K562 (cell line): Measurements from ENCODE around the gene EGFL7. TPM values are rescaled to one million over a fixed set of nuclear protein-coding genes. Genes with fewer than 3 reads are reported as not detected.
A peak's percentile ranks its signal among the peaks of the same experiment; 100 is the strongest.

Experiments used
- CBFA2T3 ChIP-seq: fragments of 450-650 bp; IDR thresholded peaks from 2 replicates; pipeline ENCODE4 v1.6.1; 2017
- COPS2 ChIP-seq: fragments of 450-650 bp; conservative IDR thresholded peaks from 2 replicates; pipeline ENCODE4 v1.6.1; 2016; ENCODE audit warnings: mild to moderate bottlenecking, moderate library complexity
- GTF3C2 ChIP-seq: IDR thresholded peaks from 3 replicates; pipeline ENCODE4 v1.6.1; 2011; ENCODE audit warnings: borderline replicate concordance, mild to moderate bottlenecking, moderate library complexity; ENCODE audit not compliant: insufficient read length; ENCODE audit errors: extremely low read depth
- HES1 ChIP-seq: fragments of 450-650 bp; IDR thresholded peaks from 2 replicates; pipeline ENCODE4 v1.6.1; 2016; ENCODE audit warnings: low read depth, mild to moderate bottlenecking, moderate library complexity
- HNRNPK ChIP-seq: fragments of 200-400 bp; formaldehyde crosslinking; IDR thresholded peaks from one replicate; pipeline ENCODE4 v1.6.1; 2018; ENCODE audit warnings: mild to moderate bottlenecking, low read depth, low read length; ENCODE audit not compliant: poor library complexity, severe bottlenecking
- POLR2G ChIP-seq: fragments of 200-400 bp; formaldehyde crosslinking; IDR thresholded peaks from 2 replicates; pipeline ENCODE4 v1.6.1; 2017; ENCODE audit warnings: low read depth, mild to moderate bottlenecking, antibody characterized with exemption, low read length, moderate library complexity
- RBM15 ChIP-seq: fragments of 200-400 bp; formaldehyde crosslinking; IDR thresholded peaks from 2 replicates; pipeline ENCODE4 v1.6.1; 2018; ENCODE audit warnings: mild to moderate bottlenecking, low read length, moderate library complexity; ENCODE audit not compliant: insufficient read depth
- SRSF1 ChIP-seq: fragments of 200-400 bp; formaldehyde crosslinking; IDR thresholded peaks from 2 replicates; pipeline ENCODE4 v1.6.1; 2017; ENCODE audit warnings: mild to moderate bottlenecking, low read depth, low read length, moderate library complexity
- TCFL5 ChIP-seq: fragments of 250-450 bp; sonication (Bioruptor Pico); conservative IDR thresholded peaks from 2 replicates; pipeline ENCODE4 v1.6.1; 2021; ENCODE audit warnings: mild to moderate bottlenecking, moderate library complexity, matching md5 sums
- THRA ChIP-seq: fragments of 450-650 bp; IDR thresholded peaks from 2 replicates; pipeline ENCODE4 v1.6.1; 2017; ENCODE audit warnings: mild to moderate bottlenecking, moderate library complexity
- USF2 ChIP-seq: sonication (generic); formaldehyde crosslinking; IDR thresholded peaks from 2 replicates; pipeline ENCODE4 v1.5.0; 2020; ENCODE audit warnings: missing genetic modification reagents
- XRCC4 ChIP-seq: IDR thresholded peaks from one replicate; pipeline ENCODE4 v1.6.1; 2011; ENCODE audit not compliant: insufficient read depth, insufficient read length; ENCODE audit errors: extremely low read depth
- ZBTB33 ChIP-seq: sonication (generic); formaldehyde crosslinking; IDR thresholded peaks from 2 replicates; pipeline ENCODE4 v1.8.1; 2023; ENCODE audit warnings: mild to moderate bottlenecking, missing genetic modification reagents
- ZBTB7A ChIP-seq: IDR thresholded peaks from 2 replicates; pipeline ENCODE4 v1.6.1; 2011; ENCODE audit warnings: low read depth, mild to moderate bottlenecking, low read length, moderate library complexity, borderline replicate concordance; ENCODE audit not compliant: control insufficient read depth
- ZFP36 ChIP-seq: fragments of 150-350 bp; IDR thresholded peaks from 2 replicates; pipeline ENCODE4 v1.6.1; 2018; ENCODE audit warnings: low read length, low read depth; ENCODE audit not compliant: partially characterized antibody
- ZNF561 ChIP-seq: fragments of 450-650 bp; formaldehyde crosslinking; conservative IDR thresholded peaks from 2 replicates; pipeline ENCODE4 v1.4.0; 2020; ENCODE audit warnings: mild to moderate bottlenecking, moderate library complexity
- polyA plus RNA-seq, 8 experiments: library from polyadenylated mRNA; depleted of rRNA in 4 of 8; stranded (reverse) in 5 of 8; unstranded in 3 of 8; fragments of >200 nt; fragmentation: Nextera tagmentation in 2 of 8; fragmentation: Illumina TruSeq in 1 of 8; extraction: Ambion mirVana in 2 of 8; extraction: Trizol in 1 of 8; gene quantifications; 2 replicates each; pipeline versions ENCODE4 v1.2.1 to v1.2.3, GENCODE V29; 2011 to 2014; ENCODE audit warnings: inconsistent platforms in 1 of 8, missing spikeins in 1 of 8
- total RNA-seq, 7 experiments: library from RNA; depleted of rRNA in 6 of 7; stranded (reverse); fragments of >200 nt in 6 of 7; fragmentation: Illumina TruSeq in 2 of 7; extraction: Trizol in 2 of 7; gene quantifications; 2 replicates each; pipeline versions ENCODE4 v1.2.1 to v1.2.3, GENCODE V29; 2011 to 2021; ENCODE audit warnings: low replicate concordance in 1 of 7

The EGFL7 gene
- total and polyA plus RNA-seq, 9 of the 15 experiments (the other 6 are each of a cell fraction or from before 2014, with no cell fraction given): 1.5 to 286 (median 55.5) TPM

GRCh38 chr9:136619742-136620440 is 42.8 kb upstream of the EGFL7 start (continued):
- TF ChIP-seq HES1: no peak
- TF ChIP-seq ZFP36: no peak
- 0 out of 2 replicates have a peak, but pooled peaks have one; percentile 14 for TF ChIP-seq USF2 (CRISPR knock-in tag)
- no peak for TF ChIP-seq RBM15
- TF ChIP-seq ZBTB33 (CRISPR knock-in tag): peak; percentile 99
- no peak for TF ChIP-seq XRCC4
- no peak for TF ChIP-seq GTF3C2
- TF ChIP-seq ZBTB7A: peak; percentile 78
- no peak for TF ChIP-seq SRSF1
- no peak for TF ChIP-seq TCFL5
- no peak for TF ChIP-seq ZNF561 (CRISPR knock-in tag)
- no peak for TF ChIP-seq HNRNPK
- TF ChIP-seq POLR2G: peak; percentile 64
- no peak for TF ChIP-seq THRA
- no peak for TF ChIP-seq COPS2
- TF ChIP-seq CBFA2T3: no peak
